Renal pelvis (tissue), 4 donors: Measurements from ENCODE around the gene TTC22. TPM values are rescaled to one million over a fixed set of nuclear protein-coding genes. Genes with fewer than 3 reads are reported as not detected.

Experiments used
- DNase-seq: peaks from one replicate; pipeline ENCODE4 v3.0.0-alpha.2; 2013
- polyA plus RNA-seq, 3 donors: library from polyadenylated mRNA; unstranded; fragments of 120-200 nt; gene quantifications; one replicate each; pipeline ENCODE4 v1.2.1, GENCODE V29; 2013; ENCODE audit not compliant: insufficient read length in 3 of 3

Gene TTC22
- polyA plus RNA-seq, 3 donors: 6.7 to 10.5 (median 9.4) TPM

DNA sequence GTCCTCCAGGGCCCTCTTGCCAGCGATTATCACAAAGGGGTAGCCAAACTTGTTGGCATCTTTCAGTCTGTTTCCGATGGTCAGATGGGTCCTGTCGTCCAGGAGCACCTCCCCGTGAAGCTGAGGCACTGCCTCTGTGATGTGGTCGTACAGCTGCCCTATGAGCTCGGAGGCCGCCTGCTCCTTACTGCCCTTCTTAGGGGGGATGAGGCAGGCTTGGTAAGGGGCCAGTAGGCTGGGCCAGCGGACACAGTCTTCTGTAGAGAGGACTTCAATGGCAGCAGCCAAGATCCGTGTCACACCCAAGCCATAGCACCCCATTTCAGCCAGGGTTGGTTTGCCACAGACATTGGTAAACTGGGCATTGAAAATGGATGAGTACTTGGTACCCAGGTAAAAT, 43.3 kb downstream of the TTC22 start:
- DNase-seq: no peak

GRCh38 chr1:54754486-54755285, 46.4 kb downstream of the TTC22 start:
- no peak for DNase-seq

DNA sequence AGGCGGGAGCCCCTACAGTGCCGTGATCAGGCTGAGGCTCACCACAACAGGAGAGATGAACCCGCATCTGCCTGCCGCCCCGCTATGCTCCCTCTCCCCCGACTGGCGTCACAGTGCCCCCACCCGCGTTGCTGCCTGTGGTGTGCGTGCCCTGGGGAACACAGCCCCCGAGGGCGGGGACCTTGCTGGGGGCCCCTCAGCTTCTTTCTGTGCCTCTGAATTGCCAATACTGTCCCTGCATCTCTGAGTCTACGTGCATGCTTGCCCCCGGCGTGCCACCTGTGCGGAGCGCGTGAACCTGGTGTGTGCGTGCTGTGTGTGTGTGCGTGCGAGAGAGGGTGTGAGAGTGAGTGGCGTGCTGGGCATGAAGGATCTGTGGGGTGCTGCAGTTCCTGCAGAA, 47.1 kb downstream of the TTC22 start:
- DNase-seq: no peak

DNA sequence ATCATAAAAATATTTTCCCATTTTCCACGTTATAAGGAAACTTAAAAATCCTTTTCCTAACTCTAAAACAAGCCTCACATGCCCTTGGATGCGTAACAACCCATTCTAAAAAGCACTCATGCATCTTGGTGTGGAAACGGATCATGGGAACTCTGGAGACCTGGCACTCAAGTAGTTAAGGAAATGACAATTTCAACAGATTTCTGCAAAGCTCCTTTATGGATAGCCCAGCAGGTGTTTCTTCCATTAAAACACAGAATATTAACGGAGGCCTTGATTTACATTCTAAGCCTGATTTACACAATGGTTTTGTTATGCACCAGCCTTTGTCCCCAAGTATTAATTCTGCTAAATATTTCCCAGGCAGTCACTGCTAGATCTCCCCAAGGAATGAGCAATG, 49.7 kb downstream of the TTC22 start:
- DNase-seq: no peak

- no peak for DNase-seq
Observed at GRCh38 chr1:54750596-54750995, 50.5 kb downstream of the TTC22 start.

DNA sequence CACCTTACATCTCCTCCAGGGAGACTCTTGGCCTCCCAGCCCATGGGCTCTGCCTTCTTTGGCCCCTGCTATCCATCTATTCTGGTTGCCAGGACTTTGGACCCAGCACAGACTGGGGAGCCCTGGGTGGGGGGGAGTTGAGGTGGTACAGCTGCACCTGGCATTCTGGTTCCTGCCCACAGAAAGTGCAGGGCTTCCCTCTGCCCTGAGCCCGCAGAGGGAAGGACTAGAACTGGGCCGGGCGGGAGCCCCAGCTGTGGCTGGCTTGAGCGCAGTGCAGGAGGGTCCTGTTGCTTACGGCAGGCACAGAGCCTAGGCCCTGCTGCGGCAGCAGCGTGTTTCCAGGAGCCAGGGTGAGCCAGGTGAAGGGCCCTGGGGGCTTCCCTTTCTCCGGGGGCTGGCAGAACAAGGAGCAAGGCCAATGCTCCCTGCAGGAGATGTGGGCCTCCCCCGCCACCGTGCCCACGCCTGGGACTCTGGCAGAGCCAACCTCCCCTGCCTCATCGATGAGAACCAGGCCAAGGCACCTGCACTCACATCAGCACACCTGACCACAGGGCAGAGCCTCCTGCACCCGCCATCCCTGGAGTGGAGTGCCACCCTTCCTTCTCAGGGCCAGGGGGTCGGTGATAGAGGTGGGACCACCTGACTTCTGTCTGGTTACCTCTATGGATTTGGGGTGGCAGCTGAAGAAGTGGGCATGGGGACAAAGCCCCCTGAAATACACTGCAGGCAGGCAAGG, 52.9 kb downstream of the TTC22 start:
- DNase-seq: no peak

GRCh38 chr1:54745864-54746263, 55.3 kb downstream of the TTC22 start:
- no peak for DNase-seq

- no peak for DNase-seq
Observed at GRCh38 chr1:54745274-54745673, 55.8 kb downstream of the TTC22 start.

DNA sequence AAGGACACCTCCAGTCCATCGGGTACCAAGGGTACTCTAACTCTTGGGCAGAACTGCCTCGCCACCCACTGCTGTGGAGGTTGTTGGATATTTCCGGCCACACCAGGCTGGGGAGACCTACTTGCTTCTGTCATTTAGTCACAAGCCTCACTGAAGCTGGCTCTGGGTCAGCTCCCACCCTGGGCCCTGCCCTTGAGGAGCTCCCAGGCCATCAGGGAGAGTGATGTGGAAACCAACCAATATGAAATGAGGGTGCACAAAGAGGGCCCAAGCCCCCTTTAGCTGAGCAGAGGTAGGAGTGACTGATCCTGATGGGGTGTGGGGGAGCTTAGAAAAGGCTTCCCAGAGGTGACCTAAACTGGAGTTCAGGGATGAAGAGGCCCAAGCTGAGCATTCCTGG, 56.4 kb downstream of the TTC22 start:
- DNase-seq: no peak

- DNase-seq: no peak
Observed at GRCh38 chr1:54743416-54744226, 57.5 kb downstream of the TTC22 start.

- DNase-seq: no peak
Observed at GRCh38 chr1:54742282-54742681, 58.8 kb downstream of the TTC22 start.

DNA sequence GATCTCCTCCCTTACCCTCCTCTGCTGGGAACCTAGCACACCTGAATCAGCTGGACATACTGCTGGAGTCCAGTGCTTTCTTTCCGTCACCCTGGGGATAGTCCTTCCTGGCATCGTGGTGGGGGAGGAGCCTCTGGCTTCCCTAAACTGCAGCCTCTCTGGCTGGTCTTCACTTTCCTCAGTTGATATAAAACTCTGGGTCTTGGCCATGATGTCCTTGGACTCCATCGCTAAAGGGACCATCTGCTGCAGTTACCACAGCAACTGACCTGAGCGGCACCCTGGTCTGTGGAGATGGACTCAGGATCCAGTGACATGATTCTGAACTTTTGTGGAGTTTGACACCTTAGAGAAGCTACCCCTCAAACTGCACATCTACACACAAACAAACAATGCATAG, 59.6 kb downstream of the TTC22 start:
- DNase-seq: no peak

GRCh38 chr1:54738244-54738643, 62.9 kb downstream of the TTC22 start:
- no peak for DNase-seq

- DNase-seq: no peak
Observed at GRCh38 chr1:54736685-54737084, 64.4 kb downstream of the TTC22 start.

Other genes with a start within 250 kb of the TTC22 start
- gene FAM151A, start 177.8 kb downstream of the TTC22 start, polyA plus RNA-seq: 10 to 100 TPM; 28.7 to 39.5 (median 35.8) TPM
- 10 to 100 TPM in 2 of 3 donors, 1 to 10 TPM in 1; 2.9 to 19.5 (median 16.0) TPM for gene MROH7, start 159.5 kb downstream of the TTC22 start, polyA plus RNA-seq
- 10 to 100 TPM; 31.3 to 35.8 (median 35.2) TPM for gene TTC4, start 85.5 kb downstream of the TTC22 start, polyA plus RNA-seq
- 10 to 100 TPM; 10.9 to 11.9 (median 11.8) TPM for gene PARS2, start 36.8 kb downstream of the TTC22 start, polyA plus RNA-seq
- 100 to 1,000 TPM in 1 of 3 donors, 10 to 100 TPM in 2; 82.1 to 110 (median 86.7) TPM for gene DHCR24, start 85.9 kb upstream of the TTC22 start, polyA plus RNA-seq
- gene TMEM61, start 179.3 kb upstream of the TTC22 start, polyA plus RNA-seq: 1 to 10 TPM in 2 of 3 donors, under 1 TPM in 1; 0.64 to 1.6 (median 1.5) TPM
- 1 to 10 TPM; 4.0 to 4.5 (median 4.5) TPM for gene BSND, start 197.6 kb upstream of the TTC22 start, polyA plus RNA-seq
- 1 to 10 TPM; 1.7 to 2.4 (median 2.4) TPM for gene PCSK9, start 238.2 kb upstream of the TTC22 start, polyA plus RNA-seq